MM.1S (cell line): Measurements from ENCODE around the gene TTC28.

Experiments
- DNase-seq: peaks from one replicate; pipeline ENCODE4 v3.0.0-alpha.2; 2015
- H2AFZ ChIP-seq: fragments of 300-600 bp; sonication (generic); 2 replicates; pipeline ENCODE4 v1.6.0; 2016; ENCODE audit warnings: antibody characterized with exemption, low read length
- H3F3A ChIP-seq: fragments of 300-600 bp; sonication (generic); 2 replicates; pipeline ENCODE4 v1.6.1; 2016; ENCODE audit warnings: mild to moderate bottlenecking, antibody characterized with exemption, low read length, moderate library complexity, mixed read lengths; ENCODE audit not compliant: insufficient read depth
- H3K27ac ChIP-seq: fragments of 300-600 bp; sonication (generic); 2 replicates; pipeline ENCODE4 v1.5.1; 2016; ENCODE audit warnings: mild to moderate bottlenecking, low read length
- H3K27me3 ChIP-seq: fragments of 300-600 bp; sonication (generic); replicated peaks from 2 replicates; pipeline ENCODE4 v1.6.0; 2016; ENCODE audit warnings: low read length; ENCODE audit not compliant: insufficient read depth
- H3K36me3 ChIP-seq: fragments of 300-600 bp; sonication (generic); replicated peaks from 2 replicates; pipeline ENCODE4 v1.6.1; 2016; ENCODE audit warnings: mild to moderate bottlenecking, low read length, mixed read lengths; ENCODE audit not compliant: insufficient read depth
- H3K4me1 ChIP-seq: fragments of 300-600 bp; sonication (generic); 2 replicates; pipeline ENCODE4 v1.6.1; 2016; ENCODE audit warnings: low read length, mixed read lengths
- H3K4me2 ChIP-seq: fragments of 300-600 bp; sonication (generic); 2 replicates; pipeline ENCODE4 v1.6.0; 2016; ENCODE audit warnings: low read depth, low read length
- H3K4me3 ChIP-seq: fragments of 300-600 bp; sonication (generic); 2 replicates; pipeline ENCODE4 v1.5.1; 2016; ENCODE audit warnings: low read length, mixed read lengths
- H3K79me2 ChIP-seq: fragments of 300-600 bp; sonication (generic); 2 replicates; pipeline ENCODE4 v1.6.1; 2016; ENCODE audit warnings: mixed run types, low read length, mixed read lengths
- H3K9ac ChIP-seq: fragments of 300-600 bp; sonication (generic); 2 replicates; pipeline ENCODE4 v1.6.1; 2016; ENCODE audit warnings: low read length, mixed read lengths
- H3K9me2 ChIP-seq: fragments of 300-600 bp; sonication (generic); replicated peaks from 2 replicates; pipeline ENCODE4 v1.6.1; 2016; ENCODE audit warnings: mild to moderate bottlenecking, low read length, mixed read lengths; ENCODE audit not compliant: insufficient read depth
- H3K9me3 ChIP-seq: fragments of 300-600 bp; sonication (generic); replicated peaks from 2 replicates; pipeline ENCODE4 v1.6.1; 2016; ENCODE audit warnings: mild to moderate bottlenecking, low read length, mixed read lengths; ENCODE audit not compliant: insufficient read depth
- H4K20me1 ChIP-seq: fragments of 300-600 bp; sonication (generic); 2 replicates; pipeline ENCODE4 v1.6.1; 2016; ENCODE audit warnings: mild to moderate bottlenecking, low read length, moderate library complexity, mixed read lengths; ENCODE audit not compliant: insufficient read depth
- CTCF ChIP-seq: fragments of 300-600 bp; sonication (generic); IDR thresholded peaks from 2 replicates; pipeline ENCODE4 v1.5.1; 2016; ENCODE audit warnings: antibody characterized with exemption, low read length, mixed read lengths
- EZH2 ChIP-seq: fragments of 300-600 bp; sonication (generic); optimal IDR thresholded peaks from 2 replicates; pipeline ENCODE3; 2017; ENCODE audit warnings: low read depth, mild to moderate bottlenecking, antibody characterized with exemption, low read length, mixed read lengths
- EZH2phosphoT487 ChIP-seq: fragments of 300-600 bp; sonication (generic); IDR thresholded peaks from 2 replicates; pipeline ENCODE4 v1.6.1; 2018; ENCODE audit warnings: antibody characterized with exemption, low read length

Gene TTC28

GRCh38 chr22:28711820-28712777 is 32.5 kb upstream of the TTC28 start:
- H3F3A ChIP-seq = no peaks in the 10 kb centered on the region
- no peak overlapping the region for H3K4me2 ChIP-seq
- no peaks in the 10 kb centered on the region for H4K20me1 ChIP-seq
- no peak for DNase-seq
- TF ChIP-seq EZH2phosphoT487 (no peak), EZH2 (no peak), CTCF (no peak)
- H3K4me3 ChIP-seq = no peak overlapping the region
- no peaks in the 10 kb centered on the region for H3K27me3 ChIP-seq
- no peaks in the 10 kb centered on the region for H3K79me2 ChIP-seq
- H2AFZ ChIP-seq = no peak overlapping the region
- no peaks in the 10 kb centered on the region for H3K9me3 ChIP-seq
- H3K27ac ChIP-seq = no peak overlapping the region
- H3K9ac ChIP-seq = no peak overlapping the region
- H3K4me1 ChIP-seq = no peaks in the 10 kb centered on the region
- no peaks in the 10 kb centered on the region for H3K36me3 ChIP-seq
- H3K9me2 ChIP-seq = no peaks in the 10 kb centered on the region

GRCh38 chr22:28711341-28711740 is 31.7 kb upstream of the TTC28 start:
- Histone ChIP-seq H3K27me3 (no peaks in the 10 kb centered on the region), H4K20me1 (no peaks in the 10 kb centered on the region), H3K4me2 (no peak overlapping the region), H3K9ac (no peak overlapping the region), H3K79me2 (no peaks in the 10 kb centered on the region), H3K4me1 (no peaks in the 10 kb centered on the region), H3K27ac (no peak overlapping the region), H3K36me3 (no peaks in the 10 kb centered on the region), H2AFZ (no peak overlapping the region), H3K9me2 (no peaks in the 10 kb centered on the region), H3K4me3 (no peak overlapping the region), H3K9me3 (no peaks in the 10 kb centered on the region), H3F3A (no peaks in the 10 kb centered on the region)
- DNase-seq = no peak
- TF ChIP-seq EZH2 = no peak
- no peak for TF ChIP-seq CTCF
- TF ChIP-seq EZH2phosphoT487 = no peak

- Histone ChIP-seq H3K9ac (no peak overlapping the region), H3K27me3 (no peaks in the 10 kb centered on the region), H3K4me3 (no peak overlapping the region), H3K36me3 (no peaks in the 10 kb centered on the region), H3K27ac (no peak overlapping the region), H2AFZ (no peak overlapping the region), H3F3A (no peaks in the 10 kb centered on the region), H3K4me2 (no peak overlapping the region), H3K4me1 (no peaks in the 10 kb centered on the region), H3K79me2 (no peaks in the 10 kb centered on the region), H4K20me1 (no peaks in the 10 kb centered on the region), H3K9me2 (no peaks in the 10 kb centered on the region), H3K9me3 (no peaks in the 10 kb centered on the region)
- no peak for DNase-seq
- TF ChIP-seq EZH2 = no peak
- no peak for TF ChIP-seq CTCF
- no peak for TF ChIP-seq EZH2phosphoT487
Observed at GRCh38 chr22:28710576-28711191, 31.0 kb upstream of the TTC28 start.
